ENCODE measurements around the gene SLC22A15.

DNA sequence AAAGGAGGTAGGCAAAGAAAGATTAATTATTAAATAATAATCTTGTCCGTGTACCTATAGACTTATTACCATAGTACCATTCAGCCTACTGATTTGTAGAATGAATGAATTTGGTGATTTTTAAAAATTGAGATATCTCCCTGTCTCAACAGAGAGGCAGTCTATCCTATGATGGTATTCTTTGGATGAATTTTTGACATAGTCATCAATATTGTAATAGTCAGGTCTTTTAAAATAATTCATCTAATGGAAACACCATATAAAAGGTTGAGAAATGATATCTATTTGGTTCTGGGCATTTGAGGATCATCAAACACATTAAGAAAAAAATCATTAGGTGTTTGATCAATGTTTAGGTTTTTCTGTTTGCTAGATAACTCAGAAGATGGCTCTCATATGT is 99.3 kb downstream of the SLC22A15 start:
- TF ChIP-seq CEBPB (IDR thresholded peaks at IDR 0.05; ENCODE audit: borderline replicate concordance in 1 of 2, low read depth in 2 of 2, low read length in 2 of 2), result no peak
- no peak for TF ChIP-seq RBBP5 (conservative IDR thresholded peaks at IDR 0.05)
- TF ChIP-seq, protein P1, sequence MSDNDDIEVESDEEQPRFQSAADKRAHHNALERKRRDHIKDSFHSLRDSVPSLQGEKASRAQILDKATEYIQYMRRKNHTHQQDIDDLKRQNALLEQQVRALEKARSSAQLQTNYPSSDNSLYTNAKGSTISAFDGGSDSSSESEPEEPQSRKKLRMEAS (IDR thresholded peaks at IDR 0.05; ENCODE audit: low read depth, low read length), result no peak

Data from GM12878 (cell line).